GM19395 (cell line): ENCODE measurements around the gene CDH12.
"Not testable (repeated sequence)": the region's sequence is repeated elsewhere in the genome, so short reads cannot be mapped to it uniquely, and the experiment has no call there.

Experiments used
- ATAC-seq: cut with Tn5 transposase; IDR thresholded peaks from one replicate; pipeline ENCODE4 v1.9.1; 2021; ENCODE audit warnings: mild to moderate bottlenecking, moderate library complexity; ENCODE audit not compliant: unreplicated experiment

Gene CDH12

GRCh38 chr5:22577711-22578110 is 275.4 kb downstream of the CDH12 start:
- no peak for ATAC-seq

GRCh38 chr5:22577006-22577405 is 276.1 kb downstream of the CDH12 start:
- no peak for ATAC-seq

GRCh38 chr5:22572941-22573340 is 280.2 kb downstream of the CDH12 start:
- ATAC-seq: no peak

- ATAC-seq: no peak
Observed at GRCh38 chr5:22567983-22568382, 285.2 kb downstream of the CDH12 start.

- no peak for ATAC-seq
Observed at GRCh38 chr5:22560147-22560546, 293.0 kb downstream of the CDH12 start.

- no peak for ATAC-seq
Observed at GRCh38 chr5:22557251-22557650, 295.9 kb downstream of the CDH12 start.

GRCh38 chr5:22554475-22554874 is 298.7 kb downstream of the CDH12 start:
- ATAC-seq: no peak

GRCh38 chr5:22549876-22550671 is 303.1 kb downstream of the CDH12 start:
- no peak for ATAC-seq

- ATAC-seq: no peak
Observed at GRCh38 chr5:22542340-22542739, 310.8 kb downstream of the CDH12 start.

GRCh38 chr5:22541037-22541436 is 312.1 kb downstream of the CDH12 start:
- no peak for ATAC-seq

GRCh38 chr5:22539762-22540161 is 313.4 kb downstream of the CDH12 start:
- ATAC-seq: no peak

- no peak for ATAC-seq
Observed at GRCh38 chr5:22531986-22532385, 321.2 kb downstream of the CDH12 start.

GRCh38 chr5:22521521-22521920 is 331.6 kb downstream of the CDH12 start:
- no peak for ATAC-seq

- not testable (repeated sequence) for ATAC-seq
Observed at GRCh38 chr5:22516497-22516896, 336.6 kb downstream of the CDH12 start.

- ATAC-seq: no peak
Observed at GRCh38 chr5:22514231-22514630, 338.9 kb downstream of the CDH12 start.

GRCh38 chr5:22505891-22506290 is 347.3 kb downstream of the CDH12 start:
- no peak for ATAC-seq

GRCh38 chr5:22504411-22504810 is 348.7 kb downstream of the CDH12 start:
- no peak for ATAC-seq

GRCh38 chr5:22500556-22500955 is 352.6 kb downstream of the CDH12 start:
- no peak for ATAC-seq

- no peak for ATAC-seq
Observed at GRCh38 chr5:22496666-22497065, 356.5 kb downstream of the CDH12 start.

GRCh38 chr5:22495016-22495720 is 358.0 kb downstream of the CDH12 start:
- ATAC-seq: no peak

GRCh38 chr5:22488427-22488826 is 364.7 kb downstream of the CDH12 start:
- no peak for ATAC-seq

- no peak for ATAC-seq
Observed at GRCh38 chr5:22480305-22480704, 372.8 kb downstream of the CDH12 start.
